ENCODE results near the gene MYT1.

GRCh38 chr20:64203037-64203777 lies 39.0 kb downstream of the MYT1 start:
- TF ChIP-seq POLR2AphosphoS5 (IDR thresholded peaks at IDR 0.05; ENCODE audit: low read depth, low read length) = no peak
- TF ChIP-seq TAF1 (IDR thresholded peaks at IDR 0.05; ENCODE audit: low read depth, low read length) = no peak
